ENCODE measurements around the gene TFR2. TPM values are rescaled to one million over a fixed set of nuclear protein-coding genes. Genes with fewer than 3 reads are reported as not detected.

Gene TFR2
- total RNA-seq, 2 experiments from 2014 or later: 12.1 to 26.0 TPM

DNA sequence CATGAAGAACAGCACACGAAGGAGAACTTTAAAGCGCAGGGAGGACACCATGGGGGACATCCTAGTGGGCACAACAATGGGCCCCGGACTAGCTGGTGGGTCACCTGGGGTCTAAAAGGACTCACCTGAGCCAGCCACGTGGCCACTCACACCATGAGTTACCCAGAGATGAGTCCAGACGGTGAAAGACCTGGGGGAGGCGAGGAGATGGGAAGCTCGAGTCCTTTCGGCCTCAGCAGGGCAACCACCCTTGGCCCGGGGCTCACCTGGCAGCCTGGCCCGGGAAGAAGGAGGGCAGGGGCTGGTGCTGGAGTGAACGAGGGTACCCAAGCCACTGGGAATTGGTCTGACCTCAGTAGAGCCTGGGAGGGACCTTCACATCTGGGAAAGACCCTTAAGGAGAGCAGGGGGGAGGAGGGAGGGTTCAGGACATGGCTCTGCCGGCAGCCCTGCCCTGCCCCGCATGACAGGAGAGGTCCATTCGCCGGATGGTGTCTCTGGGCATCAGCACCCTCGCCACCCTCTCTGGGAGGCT is 47.0 kb upstream of the TFR2 start:
- intact Hi-C loops (cut with micrococcal nuclease; ENCODE audit: unreplicated experiment): no loop called here
- Histone ChIP-seq H3K4me3 (ENCODE audit: low read depth, low read length, poor library complexity, severe bottlenecking) (no peak overlapping the region), H3K4me1 (ENCODE audit: insufficient read depth, low read length, poor library complexity, severe bottlenecking) (peaks cover 23% of the 10 kb centered on the region), H3K36me3 (ENCODE audit: insufficient read depth, low read length) (peaks cover 73% of the 10 kb centered on the region), H3K79me2 (ENCODE audit: insufficient read depth, low read depth, low read length) (peaks cover 42% of the 10 kb centered on the region), H4K20me1 (ENCODE audit: insufficient read depth, low read length) (peaks cover 18% of the 10 kb centered on the region), H3K27ac (ENCODE audit: low read depth, low read length, poor library complexity, severe bottlenecking) (no peak overlapping the region), H2AFZ (ENCODE audit: low read length) (no peak overlapping the region), H3K9me2 (ENCODE audit: insufficient read depth, low read length) (no peaks in the 10 kb centered on the region), H3K9me3 (ENCODE audit: low read length) (no peaks in the 10 kb centered on the region), H3K4me2 (ENCODE audit: low read length) (no peak overlapping the region)
- ChIA-PET POLR2A (interaction anchor here (1.0 to 1.1 kb wide), 2 partner anchors 54 to 519 kb away, joined by 3 to 4 read pairs; no protein-coding TSS in a partner anchor), CTCF (ENCODE audit: unreplicated experiment) (no interaction called here)
- no TSS peak for BruUV-seq (replicated peaks)
- DNase-seq (ENCODE audit: low spot score): no peak
- TF ChIP-seq EZH2phosphoT487 (IDR thresholded peaks at IDR 0.05; ENCODE audit: borderline replicate concordance, low read depth, low read length): no peak
- TF ChIP-seq, protein P1, sequence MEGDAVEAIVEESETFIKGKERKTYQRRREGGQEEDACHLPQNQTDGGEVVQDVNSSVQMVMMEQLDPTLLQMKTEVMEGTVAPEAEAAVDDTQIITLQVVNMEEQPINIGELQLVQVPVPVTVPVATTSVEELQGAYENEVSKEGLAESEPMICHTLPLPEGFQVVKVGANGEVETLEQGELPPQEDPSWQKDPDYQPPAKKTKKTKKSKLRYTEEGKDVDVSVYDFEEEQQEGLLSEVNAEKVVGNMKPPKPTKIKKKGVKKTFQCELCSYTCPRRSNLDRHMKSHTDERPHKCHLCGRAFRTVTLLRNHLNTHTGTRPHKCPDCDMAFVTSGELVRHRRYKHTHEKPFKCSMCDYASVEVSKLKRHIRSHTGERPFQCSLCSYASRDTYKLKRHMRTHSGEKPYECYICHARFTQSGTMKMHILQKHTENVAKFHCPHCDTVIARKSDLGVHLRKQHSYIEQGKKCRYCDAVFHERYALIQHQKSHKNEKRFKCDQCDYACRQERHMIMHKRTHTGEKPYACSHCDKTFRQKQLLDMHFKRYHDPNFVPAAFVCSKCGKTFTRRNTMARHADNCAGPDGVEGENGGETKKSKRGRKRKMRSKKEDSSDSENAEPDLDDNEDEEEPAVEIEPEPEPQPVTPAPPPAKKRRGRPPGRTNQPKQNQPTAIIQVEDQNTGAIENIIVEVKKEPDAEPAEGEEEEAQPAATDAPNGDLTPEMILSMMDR (conservative IDR thresholded peaks at IDR 0.05; ENCODE audit: low read length): no peak

DNA sequence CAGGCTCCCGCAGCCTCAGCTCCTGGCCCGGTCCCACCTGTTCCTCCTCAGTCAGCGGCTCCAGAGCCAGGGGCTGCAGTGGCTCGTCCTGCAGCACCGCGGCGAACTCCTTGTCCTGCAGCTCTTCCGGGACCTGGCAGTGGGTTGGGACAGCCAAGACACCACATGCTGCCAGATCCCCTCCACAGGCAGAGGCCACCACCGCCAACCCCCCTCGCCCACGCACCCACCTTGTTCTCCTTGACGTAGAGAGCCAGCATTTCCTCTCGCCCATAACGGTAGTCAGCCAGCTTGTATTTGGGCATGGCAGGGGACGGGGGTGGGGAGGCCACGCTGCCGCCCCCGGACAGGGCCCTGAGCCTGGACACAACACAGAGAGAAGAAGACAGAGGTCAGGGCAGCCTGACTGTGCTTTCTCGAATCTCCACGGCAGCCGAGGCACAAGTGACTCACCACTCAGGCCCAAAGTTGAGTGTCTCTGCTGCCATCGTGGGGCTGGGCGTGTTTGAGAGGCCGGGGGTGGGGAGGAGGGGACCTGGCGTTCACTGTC is 46.5 kb upstream of the TFR2 start:
- DNase-seq (ENCODE audit: low spot score): no peak
- POLR2A ChIA-PET: no interaction called here
- Histone ChIP-seq H3K36me3 (ENCODE audit: insufficient read depth, low read length) (peaks cover 79% of the 10 kb centered on the region), H3K27ac (ENCODE audit: low read depth, low read length, poor library complexity, severe bottlenecking) (no peak overlapping the region), H3K4me3 (ENCODE audit: low read depth, low read length, poor library complexity, severe bottlenecking) (no peak overlapping the region), H2AFZ (ENCODE audit: low read length) (no peak overlapping the region), H3K79me2 (ENCODE audit: insufficient read depth, low read depth, low read length) (peaks cover 36% of the 10 kb centered on the region), H3K4me2 (ENCODE audit: low read length) (no peak overlapping the region), H4K20me1 (ENCODE audit: insufficient read depth, low read length) (peaks cover 15% of the 10 kb centered on the region), H3K9me2 (ENCODE audit: insufficient read depth, low read length) (no peaks in the 10 kb centered on the region), H3K9me3 (ENCODE audit: low read length) (no peaks in the 10 kb centered on the region), H3K4me1 (ENCODE audit: insufficient read depth, low read length, poor library complexity, severe bottlenecking) (peaks cover 21% of the 10 kb centered on the region)
- TF ChIP-seq, protein P1 (conservative IDR thresholded peaks at IDR 0.05; ENCODE audit: low read length): no peak
- TF ChIP-seq EZH2phosphoT487 (IDR thresholded peaks at IDR 0.05; ENCODE audit: borderline replicate concordance, low read depth, low read length): no peak
- intact Hi-C loops (cut with micrococcal nuclease; ENCODE audit: unreplicated experiment): no loop called here
- BruUV-seq (replicated peaks): no TSS peak
- CTCF ChIA-PET (ENCODE audit: unreplicated experiment): no interaction called here

DNA sequence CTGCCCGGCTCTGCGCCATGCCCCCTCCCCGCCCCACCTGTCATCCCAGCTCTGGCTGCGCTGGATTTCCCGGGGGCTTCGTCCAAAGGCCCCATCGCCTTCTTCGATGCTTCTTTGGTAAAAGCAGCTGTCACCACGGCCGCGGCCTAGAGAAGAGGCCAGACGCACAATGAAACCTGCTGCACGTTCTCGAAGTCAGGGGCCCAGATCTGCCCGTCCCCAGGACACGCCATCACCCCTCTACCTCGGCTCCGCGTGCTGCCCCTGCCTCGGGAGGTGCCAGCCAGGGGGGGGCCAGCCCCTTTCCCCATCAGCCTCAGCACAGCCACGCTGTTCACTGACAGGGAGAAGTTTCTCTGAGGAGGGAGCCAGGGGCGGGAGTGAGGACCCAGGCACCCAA is 45.9 kb upstream of the TFR2 start:
- Histone ChIP-seq H3K9me3 (ENCODE audit: low read length) (no peaks in the 10 kb centered on the region), H3K36me3 (ENCODE audit: insufficient read depth, low read length) (peaks cover 84% of the 10 kb centered on the region), H2AFZ (ENCODE audit: low read length) (no peak overlapping the region), H3K27ac (ENCODE audit: low read depth, low read length, poor library complexity, severe bottlenecking) (no peak overlapping the region), H3K4me2 (ENCODE audit: low read length) (no peak overlapping the region), H3K79me2 (ENCODE audit: insufficient read depth, low read depth, low read length) (peaks cover 31% of the 10 kb centered on the region), H3K4me3 (ENCODE audit: low read depth, low read length, poor library complexity, severe bottlenecking) (no peak overlapping the region), H3K4me1 (ENCODE audit: insufficient read depth, low read length, poor library complexity, severe bottlenecking) (peaks cover 15% of the 10 kb centered on the region), H3K9me2 (ENCODE audit: insufficient read depth, low read length) (no peaks in the 10 kb centered on the region), H4K20me1 (ENCODE audit: insufficient read depth, low read length) (peaks cover 9% of the 10 kb centered on the region)
- no peak for TF ChIP-seq EZH2phosphoT487 (IDR thresholded peaks at IDR 0.05; ENCODE audit: borderline replicate concordance, low read depth, low read length)
- TF ChIP-seq, protein P1 (conservative IDR thresholded peaks at IDR 0.05; ENCODE audit: low read length): no peak
- DNase-seq (ENCODE audit: low spot score): no peak
- POLR2A ChIA-PET: no interaction called here
- CTCF ChIA-PET (ENCODE audit: unreplicated experiment): interaction anchor here (0.5 kb wide), 1 partner anchor 10 kb away, joined by 4 read pairs; no protein-coding TSS in a partner anchor
- intact Hi-C loops (cut with micrococcal nuclease; ENCODE audit: unreplicated experiment): no loop called here
- BruUV-seq (replicated peaks): no TSS peak

Data from OCI-LY7 (cell line).